D721Med (cell line): ENCODE results near the gene ODC1.

Source experiments
- DNase-seq: peaks from one replicate; pipeline ENCODE4 v3.0.0; 2011; ENCODE audit warnings: low spot score; ENCODE audit not compliant: insufficient read length
- FAIRE-seq: peaks from 2 replicates; lab custom pipeline; 2011; peaks lifted over from hg19 to GRCh38; lab: Jason Lieb, UNC
- CTCF ChIP-seq: IDR thresholded peaks from 2 replicates; pipeline ENCODE4 v1.5.1; 2012; ENCODE audit warnings: mild to moderate bottlenecking, control low read depth; ENCODE audit not compliant: insufficient read depth; ENCODE audit errors: missing control alignments

Gene ODC1

GRCh38 chr2:10471046-10471571 lies 23.0 kb upstream of the ODC1 start:
- FAIRE-seq: no peak

DNA sequence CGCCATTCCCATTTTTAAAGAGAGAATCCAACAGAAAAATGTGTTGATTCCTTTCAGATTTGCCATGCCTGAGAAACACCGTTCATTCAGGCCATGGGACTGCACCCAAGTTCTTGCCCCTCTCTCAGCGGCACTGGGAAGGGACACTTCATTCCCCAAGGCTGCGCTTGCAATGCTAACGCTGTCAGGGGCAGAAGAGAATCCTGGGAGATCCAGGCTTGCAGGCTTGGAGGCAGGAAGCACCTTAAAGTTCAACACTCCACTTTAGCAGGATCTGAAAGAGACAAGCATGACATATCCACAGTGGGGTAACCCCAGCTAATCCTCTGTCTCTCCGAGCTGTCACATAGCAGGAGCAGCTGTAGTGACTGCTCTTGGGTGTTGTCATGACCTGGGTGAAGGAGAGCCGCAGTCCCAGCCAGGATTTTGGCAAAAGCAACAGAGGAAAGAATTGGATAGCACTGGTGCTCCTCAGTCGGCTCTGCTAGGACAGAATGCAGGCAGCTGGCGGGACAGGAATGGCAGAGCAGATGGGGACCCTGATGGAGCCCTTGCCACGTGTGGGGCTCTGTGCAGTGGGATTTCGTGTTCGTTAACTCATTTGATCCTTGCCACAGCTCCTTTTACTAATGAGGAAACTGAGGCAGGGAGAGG lies 22.0 kb upstream of the ODC1 start:
- TF ChIP-seq CTCF: no peak
- DNase-seq (no peak), FAIRE-seq (no peak)

More at GRCh38 chr2:10471046-10471571, 23.0 kb upstream of the ODC1 start:
- DNase-seq: no peak
- no peak for TF ChIP-seq CTCF

DNA sequence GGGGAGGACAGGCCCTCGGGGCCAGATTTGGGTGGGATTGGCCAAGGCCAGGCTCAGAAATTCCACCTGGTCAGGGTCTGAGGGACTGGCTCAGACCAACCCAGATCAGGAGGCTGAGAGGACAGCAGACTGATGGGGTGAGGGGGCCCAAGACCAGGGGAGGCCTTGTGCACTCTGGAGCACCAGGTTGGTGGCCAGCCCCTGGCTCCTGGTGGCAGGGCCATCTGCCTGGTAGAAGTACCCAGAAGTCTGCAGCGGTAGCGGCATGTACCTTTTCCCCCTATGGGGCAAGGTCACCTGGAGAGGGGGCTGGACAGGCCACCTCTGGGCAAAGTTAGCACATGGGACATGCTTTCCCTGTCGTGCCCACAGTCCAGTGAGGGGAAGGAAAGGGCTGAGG lies 21.2 kb upstream of the ODC1 start:
- no peak for FAIRE-seq
- no peak for TF ChIP-seq CTCF

DNA sequence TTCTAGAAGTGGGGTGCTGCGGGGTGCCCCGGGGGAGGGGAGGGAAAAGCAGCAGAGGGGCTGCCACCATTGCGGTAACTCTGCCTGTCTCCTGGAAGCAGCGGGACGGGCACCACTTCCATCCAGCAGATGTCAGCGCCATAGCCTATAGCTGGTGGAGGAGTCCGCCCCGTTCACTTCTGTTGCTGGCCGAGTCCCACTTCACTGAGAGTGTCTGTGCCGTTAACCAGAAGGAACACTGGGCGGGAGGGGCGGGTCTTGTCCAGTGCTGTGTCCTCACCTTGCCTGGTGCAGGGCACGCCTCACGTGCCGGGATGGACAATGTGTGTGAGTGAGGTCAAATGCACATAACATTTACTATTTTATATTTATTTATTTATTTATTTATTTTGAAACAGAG lies 19.3 kb upstream of the ODC1 start:
- FAIRE-seq: no peak
- no peak for TF ChIP-seq CTCF
- DNase-seq: no peak

More for the DNA sequence above, 21.2 kb upstream of the ODC1 start:
- DNase-seq: no peak

DNA sequence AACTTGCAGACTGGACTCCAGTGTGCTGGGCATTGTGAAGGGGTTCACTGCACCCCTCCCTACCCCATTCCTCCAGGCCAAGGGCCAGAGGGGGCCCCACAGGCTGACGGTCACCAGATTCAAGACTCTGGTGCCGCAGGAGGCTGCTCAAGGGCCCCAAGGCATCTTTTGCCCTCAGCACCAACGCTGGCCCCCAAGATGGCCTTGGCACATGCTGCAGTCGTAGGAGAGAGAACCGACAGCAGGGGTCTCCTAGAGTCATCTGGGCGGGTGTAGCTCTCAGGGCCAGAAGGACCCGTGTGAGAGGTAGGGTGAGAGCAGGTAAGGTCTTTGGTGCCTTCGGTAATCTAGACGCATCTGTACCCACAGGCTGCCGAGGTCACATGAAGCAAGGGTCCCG lies 18.7 kb upstream of the ODC1 start:
- DNase-seq: no peak
- no peak for TF ChIP-seq CTCF
- no peak for FAIRE-seq

DNA sequence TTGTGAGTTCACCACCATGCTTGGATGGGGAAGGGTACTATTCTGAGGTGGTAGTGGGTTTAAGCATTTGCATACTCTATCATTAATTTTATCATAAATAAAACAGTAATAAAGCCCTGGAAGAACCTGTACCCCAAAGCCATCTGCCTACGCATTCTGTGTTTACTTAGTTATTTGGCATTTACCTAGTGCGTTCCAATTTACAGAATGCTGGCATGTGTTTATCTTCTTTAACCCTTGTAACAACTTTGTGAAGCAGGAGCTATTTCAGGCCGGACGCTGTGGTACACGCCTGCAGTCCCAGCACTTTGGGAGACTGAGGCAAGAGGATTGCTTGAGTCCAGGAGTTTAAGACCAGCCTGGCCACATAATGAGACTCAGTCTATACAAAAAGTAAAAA lies 17.8 kb upstream of the ODC1 start:
- no peak for DNase-seq
- no peak for FAIRE-seq
- TF ChIP-seq CTCF: no peak
